ACHN (cell line): ENCODE results near the gene MYT1.

Experiments
- DNase-seq: peaks from one replicate; pipeline ENCODE4 v3.0.0-alpha.2; 2015
- in situ Hi-C: cut with HindIII; loops from 2 replicates; pipeline ENCODE4 v1.10.0; 2017; ENCODE audit warnings: low sequenced_read_pairs, low pct_ligation_motif_present, low pct_unique_long_range_greater_than_20kb

MYT1 gene

GRCh38 chr20:64151633-64152530, 12.4 kb upstream of the MYT1 start:
- in situ Hi-C loops = no loop called here
- DNase-seq = no peak

DNA sequence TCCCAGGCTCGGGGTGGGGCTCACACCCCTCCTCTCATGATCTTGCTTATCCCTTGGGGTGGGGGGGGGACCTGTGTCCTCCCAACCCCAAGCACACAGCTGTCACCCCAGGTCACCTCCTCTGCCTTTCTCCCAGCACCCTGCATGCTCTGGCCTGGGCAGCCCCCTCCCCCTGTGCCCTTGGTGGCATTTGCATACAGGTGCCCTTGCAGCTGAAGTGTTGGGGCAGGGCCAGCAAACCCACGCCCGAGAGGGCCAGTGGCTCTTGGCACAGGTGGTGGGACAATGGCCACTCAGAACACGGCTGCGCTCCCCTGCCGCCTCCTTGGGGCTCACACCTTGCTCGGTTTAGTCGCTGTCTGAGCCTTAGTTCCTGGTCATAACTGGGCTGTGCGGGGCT, 11.3 kb upstream of the MYT1 start:
- no peak for DNase-seq
- in situ Hi-C loops = no loop called here

DNA sequence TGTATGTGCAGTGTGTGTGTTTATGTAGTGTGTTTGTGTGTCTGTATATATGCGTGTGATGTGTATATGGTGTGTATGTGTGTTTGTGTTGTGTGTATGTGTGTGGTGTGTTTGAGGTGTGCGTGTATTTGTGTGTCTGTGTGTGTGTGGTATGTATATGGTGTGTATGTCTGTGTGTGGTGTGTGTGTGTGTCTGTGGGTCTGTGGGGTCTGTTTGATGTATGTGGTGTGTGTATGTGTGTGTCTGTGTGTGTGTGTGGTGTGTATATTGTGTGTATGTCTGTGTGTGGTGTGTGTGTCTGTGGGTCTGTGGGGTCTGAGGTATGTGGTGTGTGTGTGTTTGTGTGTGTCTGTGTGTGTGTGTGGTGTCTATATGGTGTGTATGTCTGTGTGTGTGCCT, 10.8 kb upstream of the MYT1 start:
- in situ Hi-C loops = no loop called here
- DNase-seq = no peak

GRCh38 chr20:64153861-64154589, 10.2 kb upstream of the MYT1 start:
- no peak for DNase-seq
- in situ Hi-C loops = no loop called here

DNA sequence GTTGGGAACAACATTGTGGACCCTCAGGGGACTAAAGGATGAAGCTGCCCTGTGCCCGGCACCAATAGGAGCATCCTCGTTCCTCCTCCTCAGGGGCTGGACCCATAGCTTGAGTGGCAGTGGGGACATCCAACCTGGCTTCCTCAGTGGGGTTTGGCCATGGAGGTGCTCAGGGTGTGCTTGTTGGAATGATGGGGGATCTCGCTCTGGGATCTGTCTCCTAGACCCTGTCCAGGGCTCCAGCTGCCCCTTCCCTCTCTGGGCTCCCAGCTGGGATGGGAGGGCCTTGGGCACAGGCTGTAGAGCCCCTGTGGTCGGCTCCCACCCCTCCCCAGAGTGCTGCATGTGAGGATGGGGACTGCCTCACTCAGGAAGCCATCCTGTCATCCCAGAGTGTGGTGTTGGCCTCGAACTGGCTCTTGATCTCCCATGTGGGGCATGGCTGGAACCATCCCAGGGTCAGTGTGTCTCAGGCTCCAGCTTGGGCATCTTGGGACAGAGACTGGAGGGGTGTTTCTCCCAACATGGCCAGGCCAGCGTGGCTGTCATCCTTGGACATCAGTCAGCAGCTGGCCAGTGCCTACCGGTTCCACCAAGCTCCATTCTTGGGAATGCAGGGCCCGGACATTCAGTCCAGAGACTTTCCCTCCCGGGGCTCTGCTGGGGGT, 9.5 kb upstream of the MYT1 start:
- in situ Hi-C loops = no loop called here
- DNase-seq = no peak

DNA sequence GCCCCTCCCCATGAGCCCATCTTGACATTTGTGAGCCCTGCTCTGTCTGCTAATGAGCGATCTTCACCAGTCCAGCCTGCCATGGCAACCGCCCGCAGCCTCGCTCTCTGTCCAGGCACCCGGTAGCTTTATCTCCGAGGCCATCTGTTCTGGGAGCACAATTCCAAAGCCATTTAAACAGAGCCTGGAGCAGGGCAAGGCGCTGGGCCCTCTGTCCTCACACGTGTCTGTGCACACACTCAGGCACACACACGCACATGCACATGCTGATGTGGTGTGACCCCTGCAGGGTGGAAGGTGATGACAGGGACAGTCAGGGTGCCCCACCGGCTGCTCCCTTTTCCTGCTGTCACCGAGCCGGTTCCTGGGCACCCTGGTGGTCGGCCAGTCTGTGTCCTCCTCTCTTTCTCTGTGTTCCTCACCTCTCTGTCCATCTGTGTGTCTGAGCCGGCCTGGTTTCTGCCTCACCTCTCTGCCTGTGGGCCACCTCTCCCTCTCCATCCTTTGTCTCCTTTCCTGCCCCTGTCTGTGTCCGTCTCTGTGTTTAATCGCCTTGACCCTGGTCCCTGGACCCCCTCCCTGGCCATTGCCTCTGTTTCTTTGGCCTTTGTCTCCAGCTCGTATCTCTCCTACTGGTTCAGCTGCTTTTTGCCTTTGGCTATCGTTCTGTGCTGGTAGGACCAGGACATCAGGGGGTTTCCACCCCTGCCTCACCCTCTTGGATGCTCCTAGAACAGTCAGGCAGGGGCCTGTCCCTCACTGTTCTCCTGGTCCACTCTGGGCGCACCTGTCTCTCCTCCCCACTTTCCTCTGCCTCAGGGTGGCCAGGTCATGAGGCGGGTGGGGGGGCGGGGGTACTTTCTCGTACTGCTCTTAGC, 8.8 kb upstream of the MYT1 start:
- in situ Hi-C loops = no loop called here
- no peak for DNase-seq

DNA sequence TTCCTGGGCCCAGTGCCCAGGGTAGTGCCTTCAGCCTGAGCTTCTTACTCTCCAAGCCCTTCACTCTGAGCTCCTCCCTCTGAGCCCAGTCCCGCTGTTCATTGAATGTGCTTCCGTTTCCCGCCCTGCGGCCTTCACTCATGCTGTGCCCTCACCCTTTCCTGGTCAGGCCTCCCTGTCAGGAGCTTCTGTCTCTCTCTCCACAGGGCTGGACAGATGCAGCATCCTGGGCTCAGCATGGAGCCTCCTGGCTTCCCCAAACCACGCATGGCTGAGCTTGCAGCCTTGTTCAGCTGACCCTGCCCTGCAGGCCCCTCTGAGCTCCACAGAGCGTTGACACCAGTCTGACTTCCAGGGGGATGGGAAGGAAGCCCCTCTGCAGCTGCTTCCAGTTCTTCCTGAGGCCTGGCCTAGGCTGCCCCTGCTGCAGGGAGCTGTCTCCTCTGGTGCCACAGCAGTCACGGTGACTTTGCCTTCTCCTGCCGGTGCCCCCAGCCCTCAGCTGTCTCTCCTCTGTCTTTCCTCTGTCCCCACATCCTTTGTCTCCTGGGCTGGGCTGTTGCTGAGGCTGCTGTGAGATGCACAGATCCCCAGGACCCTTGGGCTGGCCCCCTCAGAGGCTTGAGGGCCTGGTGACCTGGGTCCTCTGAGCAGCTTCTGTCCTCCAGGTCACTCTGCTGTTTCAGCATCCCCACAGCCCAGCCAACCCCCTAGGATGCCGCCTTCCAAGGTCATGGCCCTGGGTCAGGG, 7.9 kb upstream of the MYT1 start:
- in situ Hi-C loops = no loop called here
- DNase-seq = no peak

DNA sequence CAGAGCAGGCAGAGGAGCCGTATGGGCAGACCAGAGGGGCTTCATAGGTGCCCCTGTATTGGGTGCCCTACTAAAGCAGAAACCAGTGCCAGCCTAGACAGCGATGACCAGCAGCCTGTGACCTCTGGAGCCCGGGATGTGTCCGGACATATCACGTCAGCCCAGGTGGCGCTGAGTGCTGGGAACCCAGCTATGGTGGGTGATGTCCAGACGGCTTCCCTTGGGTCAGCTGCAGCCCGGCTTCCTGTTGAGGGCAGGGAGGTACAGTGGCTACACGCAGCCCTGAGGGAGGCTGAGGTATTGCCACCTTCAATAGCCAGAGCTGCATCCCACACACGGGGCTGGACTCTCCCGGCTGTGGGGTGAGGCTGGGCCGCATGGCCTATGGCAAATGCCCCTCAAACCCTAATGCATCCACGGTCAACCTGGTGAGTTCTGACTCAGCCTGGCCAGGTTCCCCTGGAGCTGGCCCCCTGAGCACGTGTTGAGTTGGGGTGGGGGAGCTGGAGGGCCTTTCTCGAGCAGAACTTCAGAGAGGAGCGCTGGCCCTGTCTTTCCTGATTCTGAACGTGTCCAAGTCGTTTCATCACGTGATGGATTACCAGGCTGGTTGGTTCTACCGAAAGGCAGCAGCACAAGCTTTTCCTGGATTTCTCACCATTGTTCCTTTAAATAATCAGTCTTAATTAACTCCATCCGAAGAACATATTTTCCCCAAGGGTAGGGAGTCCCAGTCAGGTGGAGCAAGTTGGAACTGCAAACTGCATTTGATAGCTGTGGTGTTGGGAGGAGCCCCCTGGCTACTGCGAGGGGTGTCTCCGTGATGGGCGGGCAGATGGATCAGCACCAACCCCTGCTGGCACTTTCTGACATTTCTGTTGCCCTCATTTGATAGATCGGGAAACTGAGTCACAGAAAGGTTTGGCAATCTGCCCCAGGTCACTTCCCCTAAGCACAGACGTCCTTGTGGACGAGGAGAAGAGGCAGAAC, 7.1 kb upstream of the MYT1 start:
- in situ Hi-C loops = no loop called here
- DNase-seq = no peak

- in situ Hi-C loops = no loop called here
- DNase-seq = no peak
These were observed 6.4 kb upstream of the MYT1 start for GRCh38 chr20:64157878-64158277.

DNA sequence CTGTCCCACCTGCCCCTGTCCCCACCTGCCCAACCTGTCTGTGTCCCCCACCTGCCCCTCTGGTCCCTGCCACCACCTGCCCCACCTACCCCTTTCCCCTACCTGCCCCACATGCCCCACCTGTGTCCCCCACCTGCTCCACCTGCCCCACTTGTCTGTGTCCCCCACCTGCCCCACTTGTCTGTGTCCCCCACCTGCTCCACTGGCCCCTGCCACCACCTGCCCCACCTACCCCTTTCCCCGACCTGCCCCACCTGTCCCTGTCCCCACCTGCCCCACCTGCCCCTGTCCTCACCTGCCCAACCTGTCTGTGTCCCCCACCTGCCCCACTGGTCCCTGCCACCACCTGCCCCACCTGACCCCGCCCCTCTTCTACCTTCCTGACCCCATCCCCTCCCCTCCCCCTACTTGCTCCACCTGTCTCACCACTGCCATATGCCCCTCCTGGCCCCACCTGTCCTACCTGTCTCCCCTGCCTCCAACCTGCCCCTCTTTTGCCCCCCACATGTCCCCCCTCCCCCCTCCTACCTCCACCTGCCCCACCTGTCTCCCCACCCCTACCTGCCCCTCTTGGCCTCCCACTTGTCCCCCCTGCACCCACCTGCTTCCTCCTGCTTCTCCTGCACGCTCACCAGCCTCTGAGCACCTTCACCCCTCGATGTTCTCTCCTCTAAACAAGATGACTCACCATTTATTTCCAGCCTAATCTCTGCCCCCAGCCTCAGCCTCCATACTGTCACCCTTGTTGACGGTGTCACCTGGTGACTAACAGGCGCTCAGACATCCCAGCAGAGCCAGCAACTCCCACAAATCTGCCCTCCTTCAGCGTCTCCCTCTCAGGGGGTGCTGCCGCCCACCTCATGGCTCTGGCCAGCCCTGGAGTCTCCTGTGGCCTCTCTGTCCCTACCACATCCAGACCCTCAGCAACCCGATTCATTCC, 5.6 kb upstream of the MYT1 start:
- in situ Hi-C loops = no loop called here
- no peak for DNase-seq

GRCh38 chr20:64159286-64159680, 5.0 kb upstream of the MYT1 start:
- DNase-seq = no peak
- in situ Hi-C loops = no loop called here

DNA sequence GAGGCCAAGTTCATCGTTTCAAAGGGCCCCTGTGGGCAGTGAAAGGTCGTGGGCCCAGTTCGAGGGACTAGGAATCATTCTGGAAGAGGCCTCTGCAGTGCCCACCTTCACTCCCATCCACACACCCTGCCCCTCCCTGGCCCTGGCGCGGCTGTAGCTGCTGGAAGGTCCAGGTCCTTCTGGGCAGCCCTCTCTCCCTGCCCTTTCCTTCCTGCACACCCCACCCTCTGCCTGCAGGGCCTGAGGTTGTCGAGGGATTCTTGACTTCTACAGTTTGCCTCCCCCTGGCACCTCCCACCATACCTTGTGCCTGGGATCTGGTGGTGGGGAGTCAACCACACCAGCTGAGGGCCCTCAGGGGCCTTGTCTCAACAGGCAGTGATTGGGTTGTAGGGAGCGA, 4.5 kb upstream of the MYT1 start:
- in situ Hi-C loops = no loop called here
- no peak for DNase-seq

GRCh38 chr20:64160118-64160517, 4.1 kb upstream of the MYT1 start:
- in situ Hi-C loops = no loop called here
- no peak for DNase-seq

DNA sequence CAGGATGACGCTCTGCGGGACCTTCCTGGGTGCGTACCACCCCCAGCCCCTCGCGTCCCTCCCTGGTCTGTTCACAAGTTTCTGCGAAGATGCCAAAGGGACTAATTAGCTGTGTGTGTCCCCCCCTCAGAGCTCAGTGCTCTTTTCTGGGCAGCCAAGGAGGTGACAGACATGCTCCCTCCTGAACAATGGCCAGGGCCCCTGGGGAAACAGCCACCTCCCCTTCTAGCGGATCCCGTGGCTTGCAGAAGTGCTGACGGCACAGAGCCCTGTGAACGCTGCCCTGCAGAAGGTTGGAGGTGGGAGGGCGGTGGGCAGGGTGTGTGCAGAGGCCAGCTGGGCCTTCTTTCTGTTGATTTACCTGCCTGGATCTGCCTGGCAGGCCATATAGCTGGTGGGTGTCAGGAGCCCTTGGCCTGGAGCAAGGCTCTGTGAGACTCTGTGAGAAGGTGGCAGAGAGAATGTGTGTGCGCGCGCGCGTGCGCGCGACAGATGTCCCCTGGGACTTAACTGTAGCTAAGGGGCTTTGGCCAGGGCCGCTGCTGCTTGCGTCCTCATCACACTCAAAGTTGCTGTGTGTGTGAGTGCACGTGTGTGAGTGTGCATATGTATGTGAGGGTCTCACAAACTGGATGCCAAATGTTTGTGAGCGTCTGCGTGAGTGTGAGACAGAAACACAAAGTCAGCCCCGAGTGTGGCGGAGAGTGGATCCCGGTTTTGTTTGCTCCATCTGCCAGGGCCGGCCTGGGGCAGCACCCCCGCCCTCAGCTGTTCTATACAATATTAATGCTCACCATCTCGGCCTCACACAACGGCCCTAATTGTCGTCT, 3.5 kb upstream of the MYT1 start:
- DNase-seq = no peak
- in situ Hi-C loops = no loop called here
